Non-pigmented ciliary epithelial cell (primary cell): ENCODE data around the gene USH2A.

ENCODE experiments used
- DNase-seq: peaks from one replicate; pipeline ENCODE4 v3.0.0-alpha.2; 2010; ENCODE audit warnings: low read depth

Gene USH2A

GRCh38 chr1:215926670-215927069 is 496.6 kb downstream of the USH2A start:
- DNase-seq, result no peak

GRCh38 chr1:215923129-215923824 is 500.0 kb downstream of the USH2A start:
- DNase-seq, result peak; percentile 5

GRCh38 chr1:215911406-215911968 is 511.8 kb downstream of the USH2A start:
- no peak for DNase-seq

DNA sequence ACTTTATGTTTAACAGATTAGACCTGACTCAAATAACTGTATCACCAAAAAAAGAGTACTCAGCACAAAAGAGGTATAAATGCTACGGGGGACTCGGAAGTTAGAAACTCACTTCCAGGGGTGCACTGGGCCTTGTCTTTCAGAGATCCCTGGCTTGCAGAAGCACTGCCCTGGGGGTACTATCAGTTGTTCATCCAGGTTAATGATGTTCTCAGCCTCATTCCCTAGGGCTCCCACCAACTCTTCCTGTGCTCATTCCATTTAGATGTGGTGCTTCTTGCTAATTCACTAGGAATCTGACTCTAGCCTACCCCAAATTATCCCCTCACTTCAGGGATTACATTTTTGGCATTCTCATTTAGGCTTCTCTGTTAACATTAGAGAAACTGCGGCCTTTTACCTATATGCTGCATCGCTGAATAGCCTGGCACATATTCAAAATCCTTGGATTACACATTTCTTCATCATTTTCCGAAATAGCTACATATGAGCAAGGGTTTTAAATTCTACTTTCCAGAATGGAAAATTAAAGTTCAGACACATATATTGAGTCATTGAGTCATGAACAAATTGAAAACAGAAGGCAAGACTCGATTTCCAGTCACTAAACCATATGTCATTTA is 517.6 kb downstream of the USH2A start:
- no peak for DNase-seq

- no peak for DNase-seq
Observed at GRCh38 chr1:215900684-215901083, 522.6 kb downstream of the USH2A start.

- peak; percentile 20 for DNase-seq
Observed at GRCh38 chr1:215899901-215900300, 523.3 kb downstream of the USH2A start.

GRCh38 chr1:215895893-215896292 is 527.4 kb downstream of the USH2A start:
- DNase-seq, result no peak

DNA sequence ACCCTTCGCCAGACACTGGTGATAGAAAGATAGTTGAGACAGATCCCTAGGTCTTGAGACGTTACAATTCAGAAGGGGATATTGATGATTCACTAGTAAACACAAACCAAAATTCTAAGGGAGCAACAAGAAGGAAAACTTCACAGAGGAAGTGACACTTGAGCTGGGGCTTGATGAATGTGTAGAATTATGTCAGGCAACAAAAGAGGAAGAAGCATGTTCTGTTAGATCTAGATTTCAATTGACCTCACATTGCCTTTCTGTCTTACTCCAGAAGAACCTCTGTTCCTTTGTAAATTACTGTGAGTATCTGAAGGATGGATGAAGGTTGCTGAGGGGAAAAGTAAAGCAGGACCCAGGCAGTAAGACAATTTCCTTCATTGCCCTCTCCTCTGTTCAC is 528.0 kb downstream of the USH2A start:
- DNase-seq, result no peak

DNA sequence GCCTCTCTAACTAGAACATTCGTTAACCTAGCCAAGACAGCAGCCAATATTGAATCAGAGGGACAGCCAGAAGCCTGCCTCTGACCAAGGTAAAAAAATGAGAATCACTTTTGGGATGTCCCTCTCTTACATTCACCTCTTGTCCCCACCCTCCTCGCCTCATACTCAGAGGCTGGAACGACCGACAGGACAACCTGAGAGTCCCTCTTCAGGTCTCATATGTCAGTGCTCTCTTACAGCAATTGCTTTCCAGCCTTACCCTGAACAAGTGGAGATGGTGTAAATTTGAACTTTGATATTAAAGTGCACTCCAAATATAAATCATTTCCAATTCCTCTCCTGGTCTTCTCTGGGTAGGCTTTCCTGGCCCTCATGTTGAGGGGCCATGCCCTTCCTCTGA is 528.6 kb downstream of the USH2A start:
- DNase-seq, result no peak

- no peak for DNase-seq
Observed at GRCh38 chr1:215891266-215892057, 531.8 kb downstream of the USH2A start.

DNA sequence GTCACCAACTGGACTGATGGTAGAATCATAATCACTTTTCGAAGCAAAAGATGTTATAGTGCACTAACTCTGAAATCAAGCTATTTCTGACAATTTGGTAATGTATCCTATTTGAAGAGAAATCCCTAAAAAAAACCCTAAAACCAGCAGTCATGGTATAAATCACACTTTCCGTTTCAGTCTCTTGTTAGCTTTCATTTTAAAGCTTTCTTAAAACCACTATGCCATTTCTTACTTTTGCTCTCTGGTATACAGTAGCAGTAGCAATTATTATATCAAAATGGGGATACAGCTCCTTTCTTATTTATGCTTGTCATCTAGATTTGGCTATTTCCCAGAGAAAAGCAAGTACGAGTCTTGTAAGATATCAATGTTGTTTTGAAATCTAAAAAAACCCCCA is 532.8 kb downstream of the USH2A start:
- no peak for DNase-seq

GRCh38 chr1:215889871-215890270 is 533.4 kb downstream of the USH2A start:
- no peak for DNase-seq

GRCh38 chr1:215888159-215888558 is 535.1 kb downstream of the USH2A start:
- no peak for DNase-seq

DNA sequence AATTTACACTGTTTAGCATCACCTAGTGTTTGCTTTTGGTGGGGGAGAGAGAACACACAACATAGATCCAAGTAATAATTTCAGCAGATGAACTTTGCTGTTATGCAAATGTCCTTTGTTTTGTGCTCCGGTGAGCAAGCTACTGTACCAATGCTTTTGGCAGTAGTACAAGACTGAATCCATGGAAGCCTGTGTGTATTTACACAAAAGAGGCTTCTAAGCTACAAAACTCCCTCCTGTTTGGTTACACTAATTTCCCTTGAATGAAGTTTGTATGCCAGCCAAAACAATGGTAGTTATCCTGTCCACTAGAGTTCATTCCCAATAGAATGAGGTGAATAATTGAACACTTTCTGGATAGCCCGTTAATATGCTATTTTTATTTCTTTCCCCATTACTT is 535.6 kb downstream of the USH2A start:
- no peak for DNase-seq

- DNase-seq, result no peak
Observed at GRCh38 chr1:215883004-215883403, 540.2 kb downstream of the USH2A start.

DNA sequence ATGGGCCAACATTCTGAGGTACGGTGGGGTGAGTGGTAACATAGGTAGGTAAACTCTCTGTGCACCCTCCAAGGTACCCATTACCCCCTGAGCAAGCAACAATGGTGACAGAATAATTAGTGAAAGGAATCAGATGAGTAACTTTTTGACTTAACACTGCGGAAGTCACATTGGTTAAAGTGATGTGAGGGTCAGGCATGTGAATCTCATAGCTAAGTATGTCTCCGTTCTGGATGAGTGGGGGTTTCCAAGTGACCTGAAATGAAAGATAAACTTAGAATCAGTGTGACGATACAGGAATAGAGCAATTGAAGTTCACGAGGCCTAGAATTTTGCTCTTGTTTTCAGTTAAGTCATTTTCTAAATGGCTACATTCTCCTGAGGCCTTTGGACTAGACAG is 544.4 kb downstream of the USH2A start:
- DNase-seq, result no peak

- peak; percentile 19 for DNase-seq
Observed at GRCh38 chr1:215878128-215878527, 545.1 kb downstream of the USH2A start.

DNA sequence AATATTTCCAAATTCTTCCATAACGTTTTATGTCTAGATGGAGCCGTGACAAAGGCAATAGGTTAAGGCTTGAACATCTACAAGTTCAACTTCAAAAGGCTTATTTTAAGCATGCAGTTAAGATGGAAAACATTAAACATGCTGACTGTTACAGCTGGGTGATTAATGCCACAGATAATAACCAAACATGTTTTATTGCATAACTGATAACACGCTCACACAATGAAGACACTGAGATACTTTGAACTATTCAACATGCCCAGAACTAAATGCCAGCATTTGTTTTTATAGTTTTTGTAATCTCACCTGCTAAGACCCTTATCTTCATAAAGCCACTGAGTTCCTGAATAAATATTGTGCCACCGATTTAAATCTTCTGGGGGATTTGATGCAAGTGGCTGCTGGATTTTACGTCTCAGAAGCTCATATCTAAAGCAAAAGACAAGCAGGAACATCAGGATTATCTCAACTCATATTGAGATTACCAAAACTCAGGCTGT is 545.7 kb downstream of the USH2A start:
- DNase-seq, result no peak

DNA sequence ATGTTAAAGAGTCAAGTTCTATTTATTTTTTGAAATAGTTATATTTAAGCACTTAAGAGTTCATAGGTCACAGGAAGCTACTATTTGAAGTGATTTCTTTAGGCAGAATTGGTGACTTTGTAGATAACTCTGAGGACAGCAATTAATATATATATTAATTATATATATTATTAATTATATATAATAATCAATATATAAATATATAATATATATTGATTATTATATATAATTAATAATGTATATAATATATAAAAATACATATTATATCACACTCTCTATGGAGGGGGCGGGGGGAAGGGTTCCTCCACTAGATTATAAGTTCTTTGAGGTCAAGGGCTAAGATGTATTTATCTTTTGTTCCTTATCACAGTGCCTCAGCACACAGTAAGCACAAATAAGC is 547.5 kb downstream of the USH2A start:
- no peak for DNase-seq

DNA sequence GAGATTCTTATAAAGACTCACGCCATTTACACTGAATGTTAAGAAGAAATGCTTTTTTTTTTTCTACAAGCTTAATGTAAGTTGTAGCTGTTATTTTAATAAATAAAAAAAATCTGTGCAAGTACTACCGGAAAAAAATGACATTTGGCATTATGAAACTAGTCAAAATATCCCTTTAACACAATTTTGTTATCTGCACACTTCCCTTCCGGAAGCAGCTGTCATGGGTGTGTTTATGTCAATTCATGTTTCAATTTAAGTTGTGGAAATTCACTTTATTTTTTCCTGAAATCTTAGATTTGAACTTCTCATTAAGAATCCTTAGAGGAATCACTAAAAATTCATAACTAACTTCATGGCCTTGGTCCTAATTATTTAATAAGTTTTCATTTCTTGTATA is 548.0 kb downstream of the USH2A start:
- no peak for DNase-seq

GRCh38 chr1:215872658-215873057 is 550.6 kb downstream of the USH2A start:
- no peak for DNase-seq

GRCh38 chr1:215868500-215868899 is 554.7 kb downstream of the USH2A start:
- DNase-seq, result no peak

DNA sequence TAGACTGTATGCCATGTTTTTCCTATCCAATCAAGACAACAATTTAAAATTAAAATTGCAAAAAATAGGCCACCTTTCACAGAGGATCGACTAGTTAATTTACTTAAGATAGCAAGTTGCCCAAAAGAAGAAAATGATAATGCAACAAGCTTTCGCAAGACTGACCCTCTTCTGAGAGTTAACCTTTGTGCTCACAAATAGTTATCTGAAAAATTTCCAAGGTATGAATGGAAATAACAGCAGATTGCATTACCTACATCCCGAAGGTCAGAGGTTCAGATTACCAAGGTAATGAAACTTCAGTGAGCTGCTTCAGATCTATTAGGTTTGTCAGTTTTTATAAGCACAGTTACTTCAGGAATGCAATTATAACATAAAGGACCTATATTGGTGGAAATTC is 558.2 kb downstream of the USH2A start:
- no peak for DNase-seq
